ENCODE data around the gene TNXB. TPM values are rescaled to one million over a fixed set of nuclear protein-coding genes. Genes with fewer than 3 reads are reported as not detected.
"Not testable (repeated sequence)": the region's sequence is repeated elsewhere in the genome, so short reads cannot be mapped to it uniquely, and the experiment has no call there.

Gene TNXB
- total RNA-seq, 1 donor from 2014 or later: 130 TPM

DNA sequence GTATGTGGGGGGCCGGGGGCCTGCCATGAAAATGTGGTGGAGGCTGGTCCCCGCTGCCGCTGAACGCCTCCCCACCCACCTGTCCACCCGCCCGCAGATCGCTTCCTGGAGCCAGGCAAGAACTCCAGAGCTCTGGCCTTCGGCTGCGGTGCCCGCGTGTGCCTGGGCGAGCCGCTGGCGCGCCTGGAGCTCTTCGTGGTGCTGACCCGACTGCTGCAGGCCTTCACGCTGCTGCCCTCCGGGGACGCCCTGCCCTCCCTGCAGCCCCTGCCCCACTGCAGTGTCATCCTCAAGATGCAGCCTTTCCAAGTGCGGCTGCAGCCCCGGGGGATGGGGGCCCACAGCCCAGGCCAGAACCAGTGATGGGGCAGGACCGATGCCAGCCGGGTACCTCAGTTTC is 101.1 kb downstream of the TNXB start:
- H3K27ac ChIP-seq (ENCODE audit: low read depth, low read length); H3K4me3 ChIP-seq (ENCODE audit: low read length in 3 of 3); H3K9me3 ChIP-seq (ENCODE audit: control insufficient read depth in 3 of 3, low read length in 3 of 3); H3K9ac ChIP-seq (ENCODE audit: low read depth in 1 of 3, low read length in 3 of 3); H3K27me3 ChIP-seq (ENCODE audit: control insufficient read depth in 3 of 3, insufficient read depth in 3 of 3, low read length in 3 of 3); H3K36me3 ChIP-seq (ENCODE audit: control insufficient read depth in 3 of 3, insufficient read depth in 3 of 3, low read length in 3 of 3); H3K4me1 ChIP-seq (ENCODE audit: control insufficient read depth in 3 of 3, insufficient read depth in 3 of 3, low read length in 3 of 3): not testable (repeated sequence)

DNA sequence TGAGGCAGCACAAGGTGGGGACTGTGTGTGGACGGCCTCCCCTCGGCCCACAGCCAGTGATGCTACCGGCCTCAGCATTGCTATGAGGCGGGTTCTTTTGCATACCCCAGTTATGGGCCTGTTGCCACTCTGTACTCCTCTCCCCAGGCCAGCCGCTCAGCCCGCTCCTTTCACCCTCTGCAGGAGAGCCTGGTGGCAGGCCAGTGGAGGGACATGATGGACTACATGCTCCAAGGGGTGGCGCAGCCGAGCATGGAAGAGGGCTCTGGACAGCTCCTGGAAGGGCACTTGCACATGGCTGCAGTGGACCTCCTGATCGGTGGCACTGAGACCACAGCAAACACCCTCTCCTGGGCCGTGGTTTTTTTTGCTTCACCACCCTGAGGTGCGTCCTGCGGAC is 102.1 kb downstream of the TNXB start:
- not testable (repeated sequence) for H3K9me3 ChIP-seq (ENCODE audit: control insufficient read depth in 3 of 3, low read length in 3 of 3); H3K4me3 ChIP-seq (ENCODE audit: low read length in 3 of 3); H3K36me3 ChIP-seq (ENCODE audit: control insufficient read depth in 3 of 3, insufficient read depth in 3 of 3, low read length in 3 of 3); H3K27ac ChIP-seq (ENCODE audit: low read depth, low read length); H3K27me3 ChIP-seq (ENCODE audit: control insufficient read depth in 3 of 3, insufficient read depth in 3 of 3, low read length in 3 of 3); H3K9ac ChIP-seq (ENCODE audit: low read depth in 1 of 3, low read length in 3 of 3); H3K4me1 ChIP-seq (ENCODE audit: control insufficient read depth in 3 of 3, insufficient read depth in 3 of 3, low read length in 3 of 3)

DNA sequence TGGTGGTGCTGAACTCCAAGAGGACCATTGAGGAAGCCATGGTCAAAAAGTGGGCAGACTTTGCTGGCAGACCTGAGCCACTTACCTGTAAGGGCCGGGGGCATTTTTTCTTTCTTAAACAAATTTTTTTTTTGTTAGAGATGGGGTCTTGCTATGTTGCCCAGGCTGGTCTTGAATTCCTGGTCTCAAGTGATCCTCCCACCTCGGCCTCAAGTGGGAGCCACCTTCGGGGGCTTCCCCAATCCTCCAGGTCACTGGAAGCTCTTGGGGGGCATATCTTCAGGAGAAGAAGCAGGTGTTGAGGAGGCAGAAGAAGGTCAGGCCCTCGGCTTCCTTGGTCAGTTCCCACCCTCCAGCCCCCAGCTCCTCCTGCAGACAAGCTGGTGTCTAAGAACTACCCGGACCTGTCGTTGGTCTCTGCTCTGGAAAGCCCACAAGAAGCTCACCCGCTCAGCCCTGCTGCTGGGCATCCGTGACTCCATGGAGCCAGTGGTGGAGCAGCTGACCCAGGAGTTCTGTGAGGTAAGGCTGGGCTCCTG is 103.1 kb downstream of the TNXB start:
- not testable (repeated sequence) for H3K36me3 ChIP-seq (ENCODE audit: control insufficient read depth in 3 of 3, insufficient read depth in 3 of 3, low read length in 3 of 3); H3K27me3 ChIP-seq (ENCODE audit: control insufficient read depth in 3 of 3, insufficient read depth in 3 of 3, low read length in 3 of 3); H3K4me1 ChIP-seq (ENCODE audit: control insufficient read depth in 3 of 3, insufficient read depth in 3 of 3, low read length in 3 of 3); H3K9ac ChIP-seq (ENCODE audit: low read depth in 1 of 3, low read length in 3 of 3); H3K27ac ChIP-seq (ENCODE audit: low read depth, low read length); H3K4me3 ChIP-seq (ENCODE audit: low read length in 3 of 3); H3K9me3 ChIP-seq (ENCODE audit: control insufficient read depth in 3 of 3, low read length in 3 of 3)

DNA sequence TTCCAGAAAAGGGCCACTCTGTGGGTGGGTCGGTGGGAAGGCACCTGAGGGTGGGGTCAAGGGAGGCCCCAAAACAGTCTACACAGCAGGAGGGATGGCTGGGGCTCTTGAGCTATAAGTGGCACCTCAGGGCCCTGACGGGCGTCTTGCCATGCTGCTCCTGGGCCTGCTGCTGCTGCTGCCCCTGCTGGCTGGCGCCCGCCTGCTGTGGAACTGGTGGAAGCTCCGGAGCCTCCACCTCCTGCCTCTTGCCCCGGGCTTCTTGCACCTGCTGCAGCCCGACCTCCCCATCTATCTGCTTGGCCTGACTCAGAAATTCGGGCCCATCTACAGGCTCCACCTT is 103.6 kb downstream of the TNXB start:
- not testable (repeated sequence) for H3K9ac ChIP-seq (ENCODE audit: low read depth in 1 of 3, low read length in 3 of 3); H3K4me3 ChIP-seq (ENCODE audit: low read length in 3 of 3); H3K27me3 ChIP-seq (ENCODE audit: control insufficient read depth in 3 of 3, insufficient read depth in 3 of 3, low read length in 3 of 3); H3K4me1 ChIP-seq (ENCODE audit: control insufficient read depth in 3 of 3, insufficient read depth in 3 of 3, low read length in 3 of 3); H3K27ac ChIP-seq (ENCODE audit: low read depth, low read length); H3K36me3 ChIP-seq (ENCODE audit: control insufficient read depth in 3 of 3, insufficient read depth in 3 of 3, low read length in 3 of 3); H3K9me3 ChIP-seq (ENCODE audit: control insufficient read depth in 3 of 3, low read length in 3 of 3)

DNA sequence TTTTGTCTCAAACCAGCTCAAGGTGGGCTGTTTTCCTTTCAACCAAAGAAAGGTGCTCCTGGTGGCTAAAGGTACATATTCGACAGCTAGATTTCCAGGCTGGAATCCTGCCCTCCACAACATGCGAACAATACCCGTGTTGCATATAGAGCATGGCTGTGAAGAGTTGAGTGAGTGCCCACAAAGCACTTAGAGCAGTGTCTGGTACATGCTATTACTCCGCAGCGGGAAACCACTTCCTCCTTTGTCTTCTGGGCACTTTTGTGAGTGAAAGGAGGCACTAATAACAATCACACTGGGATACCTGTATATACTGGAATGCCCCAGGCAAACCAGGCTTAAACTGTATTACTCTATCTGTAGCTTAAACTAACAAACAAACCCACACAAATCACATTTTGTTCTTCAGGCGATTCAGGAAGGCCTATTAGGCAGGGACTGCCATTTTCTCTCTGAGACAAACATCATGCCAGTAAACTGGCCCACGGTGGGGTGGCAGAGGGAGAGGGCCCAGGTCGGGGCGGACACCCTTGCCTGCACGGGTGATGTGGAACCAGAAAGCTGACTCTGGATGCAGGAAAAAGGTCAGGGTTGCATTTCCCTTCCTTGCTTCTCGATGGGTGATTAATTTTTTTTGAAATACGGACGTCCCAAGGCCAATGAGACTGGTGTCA is 104.1 kb downstream of the TNXB start:
- H3K27ac ChIP-seq (ENCODE audit: low read depth, low read length); H3K4me3 ChIP-seq (ENCODE audit: low read length in 3 of 3); H3K9ac ChIP-seq (ENCODE audit: low read depth in 1 of 3, low read length in 3 of 3); H3K4me1 ChIP-seq (ENCODE audit: control insufficient read depth in 3 of 3, insufficient read depth in 3 of 3, low read length in 3 of 3); H3K27me3 ChIP-seq (ENCODE audit: control insufficient read depth in 3 of 3, insufficient read depth in 3 of 3, low read length in 3 of 3); H3K36me3 ChIP-seq (ENCODE audit: control insufficient read depth in 3 of 3, insufficient read depth in 3 of 3, low read length in 3 of 3); H3K9me3 ChIP-seq (ENCODE audit: control insufficient read depth in 3 of 3, low read length in 3 of 3): not testable (repeated sequence)

DNA sequence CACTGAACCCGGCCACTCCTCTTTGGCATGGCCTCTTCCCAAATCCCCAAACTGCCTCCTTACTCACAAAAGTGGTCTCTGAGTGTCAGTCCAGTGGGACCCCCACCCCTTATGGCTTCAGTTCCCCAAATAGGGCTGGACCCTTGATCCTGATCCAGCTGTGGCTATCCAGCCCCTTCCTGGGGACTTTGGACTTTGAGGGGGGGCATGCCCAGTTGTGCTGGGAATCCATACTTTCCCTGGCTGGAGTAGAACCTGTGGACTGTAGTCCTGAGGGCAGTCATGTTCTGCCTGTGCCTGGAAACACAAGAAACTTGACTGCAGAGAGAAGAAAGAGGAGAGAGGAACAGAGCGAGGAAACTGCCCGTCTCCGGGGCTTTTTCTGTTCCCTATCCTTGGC is 104.7 kb downstream of the TNXB start:
- not testable (repeated sequence) for H3K27ac ChIP-seq (ENCODE audit: low read depth, low read length); H3K27me3 ChIP-seq (ENCODE audit: control insufficient read depth in 3 of 3, insufficient read depth in 3 of 3, low read length in 3 of 3); H3K36me3 ChIP-seq (ENCODE audit: control insufficient read depth in 3 of 3, insufficient read depth in 3 of 3, low read length in 3 of 3); H3K9ac ChIP-seq (ENCODE audit: low read depth in 1 of 3, low read length in 3 of 3); H3K9me3 ChIP-seq (ENCODE audit: control insufficient read depth in 3 of 3, low read length in 3 of 3); H3K4me1 ChIP-seq (ENCODE audit: control insufficient read depth in 3 of 3, insufficient read depth in 3 of 3, low read length in 3 of 3); H3K4me3 ChIP-seq (ENCODE audit: low read length in 3 of 3)

DNA sequence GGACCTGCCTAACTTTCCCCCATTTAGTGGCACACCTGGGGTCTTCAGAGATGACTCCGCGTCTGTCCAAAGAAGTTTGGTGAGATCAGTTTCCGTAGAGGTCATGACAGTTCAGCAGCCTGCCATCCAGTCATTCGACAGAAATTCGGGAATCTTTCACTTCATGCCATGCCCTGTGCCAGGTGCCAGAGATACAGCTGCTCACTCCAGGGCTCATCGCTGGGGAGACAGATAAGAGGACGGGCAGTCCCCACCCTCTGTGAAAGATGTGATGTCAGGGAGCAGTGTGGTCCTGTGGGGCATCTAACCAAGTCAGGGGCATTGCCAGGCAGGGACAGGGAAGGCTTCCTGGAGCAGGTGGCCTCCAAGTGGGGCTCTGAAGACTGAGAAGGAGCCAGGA is 105.8 kb downstream of the TNXB start:
- H3K4me3 ChIP-seq (ENCODE audit: low read length in 3 of 3); H3K4me1 ChIP-seq (ENCODE audit: control insufficient read depth in 3 of 3, insufficient read depth in 3 of 3, low read length in 3 of 3); H3K9me3 ChIP-seq (ENCODE audit: control insufficient read depth in 3 of 3, low read length in 3 of 3); H3K9ac ChIP-seq (ENCODE audit: low read depth in 1 of 3, low read length in 3 of 3); H3K27me3 ChIP-seq (ENCODE audit: control insufficient read depth in 3 of 3, insufficient read depth in 3 of 3, low read length in 3 of 3); H3K27ac ChIP-seq (ENCODE audit: low read depth, low read length); H3K36me3 ChIP-seq (ENCODE audit: control insufficient read depth in 3 of 3, insufficient read depth in 3 of 3, low read length in 3 of 3): not testable (repeated sequence)

DNA sequence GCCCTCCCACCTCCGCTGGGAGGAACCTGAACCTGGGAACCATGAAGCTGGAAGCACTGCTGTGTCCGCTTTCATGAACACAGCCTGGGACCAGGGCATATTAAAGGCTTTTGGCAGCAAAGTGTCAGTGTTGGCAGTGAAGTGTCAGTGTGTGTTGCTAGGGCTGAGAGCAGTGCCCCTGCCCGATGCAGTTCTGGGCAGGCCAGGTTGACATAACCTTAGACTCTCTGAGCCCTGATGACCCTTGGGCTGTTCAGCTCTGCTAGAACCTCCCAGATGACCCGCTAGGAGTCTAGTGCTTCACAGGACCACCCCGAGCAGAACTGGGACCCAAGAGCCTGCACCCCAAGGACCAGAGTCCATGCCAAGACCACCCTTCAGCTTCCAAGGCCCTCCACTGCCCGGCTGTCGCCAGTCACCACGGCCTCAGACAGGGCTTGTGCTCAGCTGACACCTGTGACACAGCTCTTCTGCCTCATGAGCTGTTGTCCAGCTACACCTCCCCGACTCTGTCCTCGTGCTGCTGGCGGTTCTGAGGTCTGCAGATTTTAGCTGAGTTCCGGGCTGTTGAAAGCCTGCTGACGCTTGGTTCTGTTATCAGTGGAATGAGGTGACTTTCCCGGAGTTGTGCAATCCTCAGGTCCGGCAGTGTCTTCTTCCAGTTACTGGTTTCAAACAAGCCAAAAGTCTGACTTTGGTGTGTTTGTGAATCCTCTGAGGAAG is 106.4 kb downstream of the TNXB start:
- H3K27ac ChIP-seq (ENCODE audit: low read depth, low read length); H3K27me3 ChIP-seq (ENCODE audit: control insufficient read depth in 3 of 3, insufficient read depth in 3 of 3, low read length in 3 of 3); H3K4me3 ChIP-seq (ENCODE audit: low read length in 3 of 3); H3K9me3 ChIP-seq (ENCODE audit: control insufficient read depth in 3 of 3, low read length in 3 of 3); H3K36me3 ChIP-seq (ENCODE audit: control insufficient read depth in 3 of 3, insufficient read depth in 3 of 3, low read length in 3 of 3); H3K4me1 ChIP-seq (ENCODE audit: control insufficient read depth in 3 of 3, insufficient read depth in 3 of 3, low read length in 3 of 3); H3K9ac ChIP-seq (ENCODE audit: low read depth in 1 of 3, low read length in 3 of 3): not testable (repeated sequence)

DNA sequence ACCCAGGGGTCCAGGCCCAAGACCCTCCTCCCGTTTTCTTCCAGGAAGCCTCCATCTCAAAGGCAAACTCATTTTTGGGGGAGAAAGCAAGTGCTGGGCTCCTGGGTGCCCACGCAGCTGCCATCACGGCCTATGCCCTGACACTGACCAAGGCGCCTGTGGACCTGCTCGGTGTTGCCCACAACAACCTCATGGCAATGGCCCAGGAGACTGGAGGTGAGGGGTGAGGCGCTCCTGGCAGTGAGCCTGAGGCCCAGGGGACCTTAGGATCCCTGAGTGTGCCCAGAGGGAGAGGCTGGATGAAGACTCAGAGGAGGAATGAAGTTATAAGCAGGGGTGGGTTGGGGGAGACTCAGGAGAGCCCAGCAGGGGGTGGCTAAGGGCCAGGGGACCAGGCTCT is 112.8 kb downstream of the TNXB start:
- not testable (repeated sequence) for H3K27me3 ChIP-seq (ENCODE audit: control insufficient read depth in 3 of 3, insufficient read depth in 3 of 3, low read length in 3 of 3); H3K9ac ChIP-seq (ENCODE audit: low read depth in 1 of 3, low read length in 3 of 3); H3K36me3 ChIP-seq (ENCODE audit: control insufficient read depth in 3 of 3, insufficient read depth in 3 of 3, low read length in 3 of 3); H3K9me3 ChIP-seq (ENCODE audit: control insufficient read depth in 3 of 3, low read length in 3 of 3); H3K27ac ChIP-seq (ENCODE audit: low read depth, low read length); H3K4me1 ChIP-seq (ENCODE audit: control insufficient read depth in 3 of 3, insufficient read depth in 3 of 3, low read length in 3 of 3); H3K4me3 ChIP-seq (ENCODE audit: low read length in 3 of 3)

DNA sequence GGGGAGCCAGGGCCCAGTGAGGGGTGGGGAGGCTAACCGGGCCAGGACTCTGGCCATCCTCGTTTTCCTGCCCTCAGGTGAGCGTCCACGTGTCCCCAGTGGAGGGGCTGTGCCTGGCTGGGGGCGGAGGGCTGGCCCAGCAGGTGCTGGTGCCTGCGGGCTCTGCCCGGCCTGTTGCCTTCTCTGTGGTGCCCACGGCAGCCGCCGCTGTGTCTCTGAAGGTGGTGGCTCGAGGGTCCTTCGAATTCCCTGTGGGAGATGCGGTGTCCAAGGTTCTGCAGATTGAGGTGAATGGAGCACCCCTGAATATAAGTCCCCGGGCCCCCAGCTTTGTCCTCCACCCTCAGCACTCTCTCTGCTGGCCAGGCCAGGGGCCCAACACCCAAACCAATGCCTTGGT is 114.7 kb downstream of the TNXB start:
- H3K36me3 ChIP-seq (ENCODE audit: control insufficient read depth in 3 of 3, insufficient read depth in 3 of 3, low read length in 3 of 3); H3K27ac ChIP-seq (ENCODE audit: low read depth, low read length); H3K9ac ChIP-seq (ENCODE audit: low read depth in 1 of 3, low read length in 3 of 3); H3K4me1 ChIP-seq (ENCODE audit: control insufficient read depth in 3 of 3, insufficient read depth in 3 of 3, low read length in 3 of 3); H3K4me3 ChIP-seq (ENCODE audit: low read length in 3 of 3); H3K27me3 ChIP-seq (ENCODE audit: control insufficient read depth in 3 of 3, insufficient read depth in 3 of 3, low read length in 3 of 3); H3K9me3 ChIP-seq (ENCODE audit: control insufficient read depth in 3 of 3, low read length in 3 of 3): not testable (repeated sequence)

Data from skeletal muscle tissue (tissue), 4 donors.